HG02759 (cell line): Measurements from ENCODE around the gene TNKS1BP1.

Experiments
- ATAC-seq: cut with Tn5 transposase; IDR thresholded peaks from one replicate; pipeline ENCODE4 v1.9.1; 2021; ENCODE audit warnings: mild to moderate bottlenecking, moderate library complexity; ENCODE audit not compliant: unreplicated experiment

Gene TNKS1BP1

DNA sequence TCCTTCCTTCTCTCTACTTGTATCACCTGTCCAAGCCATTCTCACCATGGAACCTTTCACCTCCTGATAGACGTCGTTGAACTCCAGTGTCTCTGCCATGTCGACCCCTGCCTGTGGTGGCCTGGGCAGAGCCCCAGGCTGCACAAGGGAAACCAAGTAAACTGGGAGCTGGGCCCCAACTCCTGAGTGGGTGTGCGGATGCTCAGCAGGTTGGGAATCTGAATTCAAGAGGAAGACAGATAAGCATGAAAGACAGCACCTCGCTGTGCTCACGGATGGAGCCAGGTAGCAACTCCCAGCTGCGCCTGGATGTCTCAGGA is 10.2 kb upstream of the TNKS1BP1 start:
- peak; percentile 3 for ATAC-seq

DNA sequence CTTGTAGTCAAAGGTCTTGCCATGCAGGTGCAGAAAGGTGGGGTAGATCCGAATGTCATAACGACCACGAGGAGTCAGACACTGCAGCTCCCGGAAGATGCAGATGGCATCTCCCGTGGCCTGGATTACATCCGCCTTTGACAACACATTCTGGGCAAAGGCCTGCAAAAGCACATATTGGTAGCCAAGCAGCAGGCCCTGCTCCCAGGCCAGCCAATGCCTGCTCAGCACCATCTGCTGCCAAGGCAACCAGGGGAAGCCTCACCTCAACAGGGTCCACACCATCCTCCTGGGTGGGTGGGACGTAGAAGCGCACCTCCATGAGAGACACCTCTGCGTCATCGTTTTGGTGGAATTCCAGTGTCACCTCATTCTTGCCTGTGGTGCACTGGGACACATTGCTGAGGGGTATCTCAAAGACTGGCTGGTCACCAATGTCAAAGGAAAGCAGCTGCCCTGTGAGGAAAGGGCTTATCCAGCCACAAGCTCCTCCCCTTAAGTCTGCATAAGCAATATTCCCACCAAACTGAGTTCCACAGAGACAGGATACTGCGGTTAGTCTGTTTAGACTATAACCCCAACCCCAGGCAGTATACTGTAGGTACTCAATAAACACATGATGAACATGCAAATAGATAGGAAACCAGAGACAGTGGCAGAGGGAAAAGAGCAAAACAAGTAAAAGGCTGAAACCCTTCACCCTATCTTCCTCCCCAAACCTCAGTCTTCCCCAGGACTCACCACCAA is 8.1 kb upstream of the TNKS1BP1 start:
- ATAC-seq = no peak

DNA sequence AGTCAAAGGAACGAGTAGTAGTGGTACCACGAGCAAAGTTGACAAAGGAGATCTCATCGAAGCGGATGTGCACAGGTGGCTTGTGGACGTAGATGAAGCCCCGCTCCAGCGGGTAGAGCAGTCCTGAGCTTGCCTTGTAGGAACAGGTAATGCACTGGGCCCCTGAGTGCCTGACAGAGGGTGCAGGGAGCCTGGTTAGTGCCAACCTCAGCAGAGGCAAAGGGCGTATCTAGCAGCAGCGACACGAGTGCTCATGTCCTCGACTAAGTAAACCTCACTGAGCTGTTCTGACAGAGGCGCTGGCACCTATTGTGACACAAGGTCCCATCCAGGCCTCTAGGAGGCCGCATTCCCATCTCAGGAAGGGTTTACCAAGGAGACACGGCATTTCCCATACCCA is 7.0 kb upstream of the TNKS1BP1 start:
- ATAC-seq = no peak

DNA sequence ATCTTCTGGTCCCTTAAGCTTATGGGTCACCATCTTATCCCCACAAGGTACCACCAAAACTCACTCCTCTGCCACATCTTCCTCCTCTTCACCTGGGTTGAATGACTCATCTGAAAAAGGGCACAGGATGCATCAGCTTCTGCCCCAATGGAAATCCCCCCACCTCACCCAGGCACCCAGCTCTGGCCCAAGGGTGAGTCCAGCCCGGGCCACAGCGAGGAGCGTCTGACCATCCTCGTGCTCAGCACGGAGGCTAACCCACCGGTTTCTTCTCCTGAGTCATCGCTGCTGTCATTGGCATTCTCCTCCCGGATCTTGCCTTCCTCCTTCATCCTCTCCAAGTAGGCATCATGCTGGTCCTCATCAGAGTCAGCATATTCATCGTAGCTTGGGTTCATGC is 5.3 kb upstream of the TNKS1BP1 start:
- no peak for ATAC-seq

DNA sequence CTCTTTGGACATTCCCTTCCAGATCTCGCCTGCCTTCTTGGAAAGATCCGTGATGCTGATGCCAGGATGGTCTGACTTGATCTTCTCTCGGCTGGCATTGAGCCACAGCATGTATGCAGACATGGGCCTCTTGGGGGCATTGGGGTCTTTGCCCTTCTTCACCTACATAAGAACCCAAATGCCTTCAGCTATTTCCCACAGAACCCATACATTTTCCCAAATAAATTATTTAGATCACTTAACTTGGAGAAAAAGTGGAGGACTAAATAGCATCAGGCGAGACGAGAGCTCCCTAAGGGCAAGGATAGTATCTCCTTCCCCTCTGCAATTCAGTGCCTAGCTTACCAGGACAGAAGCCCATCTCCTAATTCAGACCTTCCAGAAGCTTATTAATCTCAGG is 3.0 kb upstream of the TNKS1BP1 start:
- no peak for ATAC-seq

DNA sequence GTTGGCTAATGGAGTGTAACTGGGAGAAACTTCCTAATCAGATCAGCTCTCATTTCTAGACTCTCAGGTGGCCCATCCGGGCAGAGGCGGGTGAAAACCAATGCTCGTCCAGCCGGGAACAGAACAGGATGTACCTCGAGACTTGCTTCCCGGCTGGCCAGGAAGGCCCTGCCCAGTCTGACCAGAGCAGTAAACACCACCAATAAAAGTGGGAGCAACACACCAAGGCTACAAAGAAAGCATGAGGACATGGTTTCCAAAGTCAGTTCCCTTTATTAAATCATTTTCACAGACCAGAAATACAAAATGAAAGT is 940 bp upstream of the TNKS1BP1 start:
- no peak for ATAC-seq

DNA sequence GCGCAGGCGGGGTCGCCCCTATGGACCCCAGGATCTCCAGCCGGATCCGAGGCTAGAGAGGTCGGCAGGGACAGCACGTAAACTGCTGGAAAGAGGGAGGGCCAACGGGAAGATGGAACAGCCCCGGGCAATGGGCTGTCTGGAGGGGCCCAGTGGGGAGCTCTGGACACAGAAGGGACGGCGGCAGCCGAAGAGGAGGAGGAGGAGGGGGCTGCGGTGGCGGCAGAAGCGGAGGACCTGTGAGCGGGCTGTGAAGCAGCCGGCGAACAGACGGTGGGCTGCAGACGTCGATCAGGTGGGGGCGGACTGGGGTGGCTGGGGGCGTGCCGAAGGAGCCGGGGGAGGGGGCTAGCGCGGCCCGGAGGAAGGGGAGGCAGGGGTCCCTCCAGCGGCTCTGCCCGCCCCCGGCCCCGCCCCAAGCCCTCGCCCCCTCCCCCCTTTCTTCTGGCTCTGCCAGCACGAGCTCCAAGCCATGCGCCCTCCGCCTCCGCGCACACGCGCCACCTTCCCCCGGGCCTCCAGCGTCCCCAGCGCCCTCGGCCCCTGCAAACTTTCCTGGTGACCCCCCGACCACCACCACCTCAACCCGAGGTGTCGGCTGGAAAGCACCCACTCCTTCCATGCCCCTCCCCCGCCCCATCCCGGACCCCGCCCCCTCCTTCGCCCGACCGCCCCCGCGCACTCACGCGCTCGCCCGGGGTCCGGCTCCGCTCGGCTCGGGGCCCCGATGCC is 432 bp downstream of the TNKS1BP1 start:
- ATAC-seq = peak; percentile 7

DNA sequence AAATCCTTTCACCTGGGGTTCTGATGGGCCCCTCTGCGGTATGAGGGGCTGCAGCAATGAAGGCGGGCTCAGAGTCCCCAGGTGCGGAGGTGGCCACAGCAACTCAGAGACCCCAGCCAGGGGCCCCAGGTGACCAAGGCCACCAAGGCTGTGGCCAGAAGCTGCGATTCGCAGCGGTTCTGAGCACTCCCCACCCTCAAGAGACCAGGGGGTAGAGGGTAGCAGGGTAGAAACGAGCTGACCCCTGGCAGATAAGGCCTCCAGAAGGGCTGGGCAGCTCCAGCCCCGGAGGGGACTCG is 948 bp downstream of the TNKS1BP1 start:
- no peak for ATAC-seq

DNA sequence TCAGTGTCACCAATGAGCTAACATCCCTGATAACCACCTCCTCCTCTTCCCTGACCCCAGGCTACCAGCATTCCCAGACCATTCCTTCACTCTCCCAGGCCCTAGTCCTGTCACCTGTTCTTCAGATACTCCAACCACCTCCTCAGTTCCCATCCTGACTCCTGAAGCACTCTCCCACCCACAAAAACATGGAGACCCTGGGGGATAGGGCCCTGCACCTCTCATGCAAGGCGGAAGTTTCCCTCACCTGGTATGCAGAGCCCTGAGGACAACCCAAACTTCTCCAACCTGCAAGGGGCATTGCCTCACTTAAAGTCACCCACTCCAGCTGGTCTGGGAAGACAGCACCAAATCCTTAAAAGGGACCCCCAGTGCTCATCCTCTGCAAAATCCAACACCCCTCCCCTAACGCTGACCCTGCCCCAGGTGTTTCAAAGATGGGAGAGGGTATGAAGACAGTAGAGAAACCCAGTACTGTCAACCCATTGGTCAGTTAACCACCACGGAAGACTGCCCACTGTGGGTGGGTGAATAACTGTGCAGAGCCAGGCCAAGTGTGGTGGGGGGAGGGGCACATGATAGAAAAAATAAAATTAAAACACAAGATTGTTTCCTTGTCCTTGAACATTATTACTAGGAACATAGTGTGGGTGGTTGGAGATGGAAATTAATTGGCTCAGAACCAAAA is 1.4 kb downstream of the TNKS1BP1 start:
- no peak for ATAC-seq

DNA sequence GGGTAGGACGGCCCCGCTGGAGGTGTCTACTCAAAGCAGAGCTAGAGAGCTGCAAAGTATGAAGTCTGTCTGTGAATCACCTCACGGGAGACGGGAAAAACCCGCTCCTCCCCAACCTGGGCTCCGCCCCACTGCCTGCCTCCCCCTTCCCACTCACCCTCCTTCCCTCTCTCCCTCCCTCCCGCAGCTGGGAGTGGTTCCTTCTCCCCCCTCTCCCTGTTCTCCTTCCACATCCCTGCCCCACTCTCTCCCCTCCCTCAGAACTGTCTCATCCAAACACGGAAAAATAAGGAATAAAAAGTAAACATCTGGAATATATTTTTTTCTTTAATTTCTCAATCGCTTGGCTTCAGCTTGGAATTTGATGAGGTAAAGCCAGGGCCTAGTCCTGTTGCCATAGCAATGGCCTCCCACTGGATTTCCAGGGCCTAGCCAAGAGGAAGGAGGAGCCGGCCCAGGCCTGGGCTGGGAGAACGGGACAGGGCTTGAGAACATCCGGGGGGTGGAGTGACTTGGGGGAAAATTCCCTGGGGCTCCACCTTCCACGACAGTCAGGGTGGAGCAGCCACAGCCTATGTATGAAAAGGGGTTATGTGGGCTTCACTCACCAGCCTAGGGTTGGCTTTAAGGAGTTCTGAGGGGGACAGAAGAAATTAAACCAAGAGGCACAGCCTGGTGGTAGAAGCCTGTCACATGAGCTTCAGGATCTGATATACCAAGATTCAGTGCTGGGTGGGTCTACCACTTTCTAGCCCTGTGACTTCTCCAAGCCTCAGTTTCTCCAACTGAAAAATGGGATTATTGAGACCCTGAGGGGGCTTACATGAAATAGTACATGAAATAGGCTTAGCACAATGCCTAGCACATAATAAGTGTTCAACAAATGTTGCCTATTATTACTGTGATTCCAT is 2.2 kb downstream of the TNKS1BP1 start:
- no peak for ATAC-seq

DNA sequence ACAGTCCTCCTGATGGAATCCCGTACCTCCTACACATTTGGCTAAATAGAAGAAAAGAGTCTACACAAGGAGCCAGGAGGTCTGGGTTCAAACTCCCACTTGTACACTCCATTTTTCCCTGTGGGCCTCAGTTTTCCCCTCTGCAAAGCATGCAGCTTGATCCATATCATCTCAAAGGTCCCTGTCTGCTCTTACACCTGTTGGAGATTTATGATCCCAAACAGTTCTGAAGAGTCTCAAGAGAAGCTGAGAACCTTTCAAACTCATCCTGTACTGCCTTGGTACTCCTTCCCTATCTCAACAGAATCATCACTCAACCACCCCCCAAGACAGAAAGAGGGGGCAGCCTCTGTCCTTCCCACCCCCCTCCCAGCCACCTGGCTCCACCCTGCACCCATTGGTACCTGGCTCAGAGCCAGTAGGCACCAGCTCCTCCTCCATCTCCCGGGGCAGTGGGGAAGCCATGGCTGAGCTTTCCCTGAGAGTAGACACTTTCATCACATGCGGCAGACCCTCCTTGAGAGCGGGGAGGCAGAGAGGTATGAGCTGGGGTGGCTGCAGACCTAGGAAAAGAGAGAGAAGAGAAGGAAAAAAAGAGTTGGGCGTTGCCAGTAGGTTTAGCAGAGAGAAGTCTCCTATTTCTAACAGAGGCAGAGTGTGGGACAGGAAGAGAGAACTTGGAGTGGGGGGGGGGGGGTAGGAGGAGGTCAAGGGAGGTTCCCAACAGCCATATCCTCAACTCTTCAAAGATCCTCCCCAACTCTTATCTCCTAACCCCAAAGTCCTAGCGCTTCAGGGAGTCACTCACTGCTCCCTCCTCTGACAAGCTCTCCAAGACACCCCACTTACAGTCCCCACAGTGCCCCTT is 3.1 kb downstream of the TNKS1BP1 start:
- no peak for ATAC-seq

DNA sequence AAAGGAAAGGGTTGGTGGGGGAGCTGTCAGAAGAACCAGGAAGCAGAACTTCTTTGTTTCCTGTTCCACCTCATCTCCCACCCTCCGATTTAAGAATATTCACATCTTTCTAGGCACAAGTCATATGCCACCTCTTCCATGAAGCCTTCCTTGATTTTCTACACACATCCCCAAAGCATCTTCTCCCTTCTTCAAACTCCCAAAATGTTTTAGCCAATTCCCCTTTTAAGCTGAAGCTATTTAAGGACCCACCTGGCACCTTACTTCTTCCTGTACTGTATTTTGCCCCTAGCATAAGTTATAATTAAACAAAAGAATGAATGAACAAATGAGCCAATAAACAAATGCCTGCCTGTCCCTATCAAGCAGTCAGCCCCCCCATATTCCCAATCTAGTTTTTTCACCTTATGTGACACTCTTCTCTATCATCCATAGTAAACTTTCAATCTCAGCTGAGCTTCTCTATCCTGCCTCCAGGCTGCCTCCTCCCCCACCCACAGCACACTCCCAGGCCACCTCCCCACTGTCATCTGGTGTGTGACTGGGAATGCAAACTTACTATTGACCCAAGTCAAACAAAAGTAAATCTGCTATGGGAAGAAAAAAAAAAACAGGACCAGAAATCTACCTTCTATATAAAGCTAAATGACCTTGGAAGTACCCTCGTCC is 3.9 kb downstream of the TNKS1BP1 start:
- no peak for ATAC-seq

DNA sequence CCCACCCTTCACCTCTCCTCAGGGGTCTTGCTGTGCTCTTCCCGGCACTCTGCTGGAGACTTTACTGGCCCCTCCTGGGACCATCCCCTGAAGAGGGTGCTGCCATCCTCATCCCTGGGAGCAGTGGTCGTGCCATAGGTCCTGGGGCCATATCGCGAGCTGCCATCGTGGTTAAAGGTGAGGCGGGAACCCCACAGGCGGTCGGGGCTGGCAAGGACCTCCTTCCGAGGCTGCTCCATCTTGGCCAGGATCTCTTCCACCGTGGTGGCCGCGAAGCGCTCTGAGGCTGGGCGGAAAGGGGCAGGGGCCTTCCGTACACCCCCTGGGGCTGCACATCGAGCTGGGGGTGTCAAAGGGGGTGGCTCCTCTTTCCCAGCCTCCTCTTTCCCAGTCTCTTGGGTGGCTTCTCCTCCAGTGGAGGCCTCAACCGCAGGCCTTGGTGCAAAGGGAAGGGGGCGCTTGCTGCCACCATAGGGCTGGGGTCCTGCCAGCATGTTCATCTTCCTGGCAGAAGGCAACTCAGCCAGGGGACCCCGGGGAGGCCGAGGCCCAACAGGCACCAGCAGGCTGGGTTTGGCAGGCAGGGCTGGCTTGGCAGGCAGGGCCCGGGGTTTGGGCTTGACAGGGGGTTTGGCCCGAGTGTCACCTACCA is 4.6 kb downstream of the TNKS1BP1 start:
- ATAC-seq = no peak

DNA sequence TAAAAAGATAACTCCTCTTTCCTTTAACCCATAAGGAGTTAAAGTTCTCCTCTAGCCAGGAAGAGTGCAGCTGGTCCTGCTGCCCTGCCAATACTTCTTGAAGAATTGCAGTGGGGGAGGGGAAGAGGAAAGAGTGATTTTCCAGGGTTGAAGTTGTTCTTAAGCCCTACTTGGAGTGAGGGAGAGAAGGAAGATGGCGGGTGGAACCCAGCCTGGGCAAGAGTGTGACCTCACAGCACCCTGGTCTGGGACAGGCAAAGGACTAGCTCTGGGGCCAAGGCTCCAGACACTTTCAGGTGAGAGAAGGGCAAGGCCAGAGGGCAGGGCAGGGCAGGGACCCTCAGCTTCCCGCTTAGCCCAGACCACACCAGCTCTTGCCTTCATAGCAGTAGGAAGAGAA is 6.6 kb downstream of the TNKS1BP1 start:
- no peak for ATAC-seq

DNA sequence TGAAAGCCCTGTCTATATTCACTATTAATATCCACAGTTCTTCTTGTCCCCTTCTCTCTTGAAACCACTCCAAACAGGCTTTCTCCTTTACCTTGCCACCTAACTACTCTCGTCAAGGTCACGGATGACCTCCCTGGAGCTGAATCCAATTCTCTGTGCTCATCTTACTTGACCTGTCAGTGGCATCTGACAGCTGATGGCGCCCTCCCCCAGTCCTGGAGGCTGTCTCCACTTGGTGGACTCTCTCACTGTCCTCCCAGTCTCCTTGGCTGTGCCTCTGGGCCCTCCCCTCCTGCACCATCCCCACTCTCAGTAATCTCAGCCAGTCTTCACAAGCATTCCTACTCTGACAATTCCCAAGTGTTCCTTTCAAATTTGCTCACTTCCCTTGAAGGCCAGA is 8.7 kb downstream of the TNKS1BP1 start:
- ATAC-seq = no peak

DNA sequence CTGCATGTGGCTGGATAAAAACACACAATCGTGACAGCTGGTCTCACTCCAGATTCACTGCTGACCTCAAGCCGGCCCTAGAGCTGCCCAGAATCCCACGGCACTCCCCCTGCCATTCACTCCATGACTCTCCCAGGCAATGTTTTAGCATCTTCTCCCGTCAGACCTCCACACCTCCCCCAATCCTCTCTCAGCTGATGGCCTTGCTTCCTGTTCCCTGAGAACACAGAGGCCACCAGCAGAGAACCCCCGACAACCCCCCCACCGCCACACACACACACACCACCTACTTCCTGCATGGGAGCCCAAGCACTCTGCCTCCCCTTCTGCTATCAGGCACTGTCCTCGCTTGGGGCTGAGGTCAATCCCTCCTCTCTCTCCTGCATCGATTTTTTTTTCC is 9.3 kb downstream of the TNKS1BP1 start:
- no peak for ATAC-seq

DNA sequence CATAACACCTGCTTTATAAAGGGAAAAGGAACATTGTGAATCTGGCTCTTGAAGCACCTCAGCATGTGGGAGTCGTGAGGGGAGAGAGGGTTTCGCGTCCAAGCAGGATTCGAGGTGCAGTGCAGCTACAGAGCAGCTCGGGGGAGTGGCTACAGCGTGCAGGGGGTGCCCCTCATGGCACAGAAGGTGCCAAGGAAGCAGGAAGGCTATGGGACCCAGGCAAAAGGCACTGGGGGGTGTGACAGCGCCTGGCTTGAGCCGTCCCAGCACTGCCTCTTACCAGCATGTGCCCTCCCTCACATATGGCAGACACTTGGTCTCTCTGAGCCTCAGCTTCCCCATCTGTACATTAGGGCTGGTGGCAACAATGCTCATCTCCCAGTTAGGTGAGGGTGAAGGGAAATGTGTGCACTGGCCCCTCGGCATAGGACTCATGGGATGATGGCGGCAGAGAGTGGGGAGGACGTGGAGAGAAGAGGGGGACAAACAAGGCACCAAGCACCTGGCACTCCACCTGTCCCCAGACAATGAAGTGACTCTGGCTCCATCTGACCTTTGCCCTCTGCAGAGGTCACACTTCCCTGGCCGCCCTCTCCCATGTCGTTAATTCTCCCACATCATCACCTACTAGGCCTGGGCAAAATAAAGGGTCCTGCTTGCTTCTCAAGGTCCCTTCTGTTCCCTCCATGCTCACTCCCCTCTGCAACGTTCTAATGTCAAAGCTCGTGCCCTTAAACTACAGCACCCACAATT is 10.4 kb downstream of the TNKS1BP1 start:
- no peak for ATAC-seq

DNA sequence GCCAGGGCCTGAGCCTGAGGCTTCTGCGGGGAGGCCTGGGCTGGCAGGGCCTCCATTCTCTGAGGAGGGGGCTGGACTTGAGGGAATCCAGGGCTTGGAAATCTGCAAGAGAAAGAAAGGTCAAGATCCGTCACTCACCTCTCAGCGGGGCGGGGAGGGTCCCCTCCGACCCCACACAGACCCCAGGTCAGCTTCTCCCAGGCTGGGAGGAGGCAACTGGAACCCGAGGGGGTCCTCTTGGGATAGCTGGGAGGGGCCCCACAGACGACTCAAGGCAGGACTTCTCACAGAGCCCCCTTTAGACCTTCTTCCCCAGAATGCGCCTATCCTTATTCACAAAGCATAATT is 11.0 kb downstream of the TNKS1BP1 start:
- no peak for ATAC-seq
